Mesendoderm (in vitro differentiated cells): ENCODE data around the gene TXLNB.

Source experiments
- DNase-seq: peaks from one replicate; pipeline ENCODE4 v3.0.0; 2013
- H2AK5ac ChIP-seq: 2 replicates; pipeline ENCODE4 v1.6.1; 2013; ENCODE audit warnings: low read length, inconsistent platforms
- H2BK120ac ChIP-seq: 2 replicates; pipeline ENCODE4 v1.6.1; 2013; ENCODE audit warnings: low read depth, mild to moderate bottlenecking, low read length, moderate library complexity, mixed read lengths
- H2BK15ac ChIP-seq: replicated peaks from 2 replicates; pipeline ENCODE4 v1.6.1; 2013; ENCODE audit warnings: low read depth, mild to moderate bottlenecking, moderate library complexity
- H2BK5ac ChIP-seq: 2 replicates; pipeline ENCODE4 v1.6.1; 2013; ENCODE audit warnings: low read length, inconsistent platforms
- H3K18ac ChIP-seq: 2 replicates; pipeline ENCODE4 v1.6.1; 2013; ENCODE audit warnings: mild to moderate bottlenecking, low read length, mixed read lengths
- H3K23ac ChIP-seq: one replicate; pipeline ENCODE4 v1.6.1; 2013; ENCODE audit warnings: low read length
- H3K27ac ChIP-seq: 2 replicates; pipeline ENCODE4 v1.5.1; 2013; ENCODE audit warnings: low read depth, mild to moderate bottlenecking, inconsistent platforms, low read length, moderate library complexity
- H3K27me3 ChIP-seq: 2 replicates; pipeline ENCODE4 v1.6.1; 2013; ENCODE audit warnings: low read length, control low read depth, mild to moderate bottlenecking, inconsistent platforms; ENCODE audit not compliant: insufficient read depth, poor library complexity
- H3K36me3 ChIP-seq: 2 replicates; pipeline ENCODE4 v1.6.1; 2013; ENCODE audit warnings: low read length, inconsistent platforms; ENCODE audit not compliant: control insufficient read depth, insufficient read depth
- H3K4ac ChIP-seq: one replicate; pipeline ENCODE4 v1.6.1; 2013; ENCODE audit warnings: low read depth, mild to moderate bottlenecking, low read length, moderate library complexity
- H3K4me1 ChIP-seq: 2 replicates; pipeline ENCODE4 v1.6.1; 2013; ENCODE audit warnings: low read depth, low read length, inconsistent platforms; ENCODE audit not compliant: control insufficient read depth
- H3K4me2 ChIP-seq: 2 replicates; pipeline ENCODE4 v1.6.1; 2013; ENCODE audit warnings: low read length
- H3K4me3 ChIP-seq: 2 replicates; pipeline ENCODE4 v1.5.1; 2013; ENCODE audit warnings: mild to moderate bottlenecking, low read length
- H3K56ac ChIP-seq: one replicate; pipeline ENCODE4 v1.6.1; 2013; ENCODE audit warnings: low read length
- H3K79me1 ChIP-seq: 2 replicates; pipeline ENCODE4 v1.6.1; 2013; ENCODE audit warnings: low read length, inconsistent platforms
- H3K79me2 ChIP-seq: 2 replicates; pipeline ENCODE4 v1.6.1; 2013; ENCODE audit warnings: mild to moderate bottlenecking, low read length; ENCODE audit not compliant: control insufficient read depth, insufficient read depth
- H3K9ac ChIP-seq: 2 replicates; pipeline ENCODE4 v1.6.1; 2013; ENCODE audit warnings: low read length, inconsistent platforms
- H4K5ac ChIP-seq: one replicate; pipeline ENCODE4 v1.6.1; 2013; ENCODE audit warnings: low read length
- H4K8ac ChIP-seq: one replicate; pipeline ENCODE4 v1.6.1; 2013; ENCODE audit warnings: low read depth, mild to moderate bottlenecking, control low read depth, low read length, moderate library complexity
- WGBS: extraction: QIAGEN DNeasy Blood & Tissue Kit; methylation state at CpG from one replicate; pipeline ENCODE4 v1.1.7; 2013; ENCODE audit warnings: low lambda C conversion rate, missing lambda C conversion rate; ENCODE audit not compliant: insufficient coverage; ENCODE audit errors: extremely low coverage; 5-methylcytosine and 5-hydroxymethylcytosine counted together

Gene TXLNB

GRCh38 chr6:139335447-139336210 lies 43.8 kb upstream of the TXLNB start:
- no peaks in the 10 kb centered on the region for H3K79me1 ChIP-seq
- H3K4me1 ChIP-seq: no peaks in the 10 kb centered on the region
- no peak overlapping the region for H3K9ac ChIP-seq
- H3K4me3 ChIP-seq: no peak overlapping the region
- DNase-seq: no peak
- no peak overlapping the region for H2AK5ac ChIP-seq
- H3K23ac ChIP-seq: no peak overlapping the region
- no peak overlapping the region for H2BK120ac ChIP-seq
- H3K79me2 ChIP-seq: no peaks in the 10 kb centered on the region
- WGBS: no CpG with 5 or more reads among the region's 5 CpGs
- H3K56ac ChIP-seq: no peak overlapping the region
- no peaks in the 10 kb centered on the region for H3K36me3 ChIP-seq
- H3K4me2 ChIP-seq: no peak overlapping the region
- no peaks in the 10 kb centered on the region for H3K27me3 ChIP-seq
- H4K5ac ChIP-seq: no peak overlapping the region
- H2BK15ac ChIP-seq: no peak overlapping the region
- no peak overlapping the region for H3K27ac ChIP-seq
- no peak overlapping the region for H2BK5ac ChIP-seq
- no peak overlapping the region for H3K4ac ChIP-seq
- H3K18ac ChIP-seq: no peak overlapping the region
- no peak overlapping the region for H4K8ac ChIP-seq

- no peak overlapping the region for H3K9ac ChIP-seq
- no peaks in the 10 kb centered on the region for H3K79me2 ChIP-seq
- H3K4me1 ChIP-seq: no peaks in the 10 kb centered on the region
- no peak overlapping the region for H3K27ac ChIP-seq
- no peak overlapping the region for H2BK15ac ChIP-seq
- H3K36me3 ChIP-seq: no peaks in the 10 kb centered on the region
- no peak overlapping the region for H3K18ac ChIP-seq
- WGBS: no CpG with 5 or more reads among the region's 5 CpGs
- no peak overlapping the region for H2BK5ac ChIP-seq
- no peak overlapping the region for H3K4me2 ChIP-seq
- no peaks in the 10 kb centered on the region for H3K27me3 ChIP-seq
- no peaks in the 10 kb centered on the region for H3K79me1 ChIP-seq
- H2BK120ac ChIP-seq: no peak overlapping the region
- H3K23ac ChIP-seq: no peak overlapping the region
- H3K56ac ChIP-seq: no peak overlapping the region
- no peak overlapping the region for H2AK5ac ChIP-seq
- no peak overlapping the region for H4K5ac ChIP-seq
- DNase-seq: no peak
- no peak overlapping the region for H3K4ac ChIP-seq
- no peak overlapping the region for H4K8ac ChIP-seq
- H3K4me3 ChIP-seq: no peak overlapping the region
These were observed 43.1 kb upstream of the TXLNB start for GRCh38 chr6:139334806-139335446.

- H3K27me3 ChIP-seq: no peaks in the 10 kb centered on the region
- no peaks in the 10 kb centered on the region for H3K79me1 ChIP-seq
- H4K5ac ChIP-seq: no peak overlapping the region
- no peak overlapping the region for H2BK120ac ChIP-seq
- H3K18ac ChIP-seq: no peak overlapping the region
- no peaks in the 10 kb centered on the region for H3K4me1 ChIP-seq
- H3K23ac ChIP-seq: no peak overlapping the region
- DNase-seq: no peak
- no peak overlapping the region for H3K27ac ChIP-seq
- H2BK5ac ChIP-seq: no peak overlapping the region
- H2BK15ac ChIP-seq: no peak overlapping the region
- H3K4me2 ChIP-seq: no peak overlapping the region
- no peaks in the 10 kb centered on the region for H3K79me2 ChIP-seq
- no peak overlapping the region for H3K4me3 ChIP-seq
- H4K8ac ChIP-seq: no peak overlapping the region
- no peak overlapping the region for H3K4ac ChIP-seq
- no peak overlapping the region for H3K9ac ChIP-seq
- WGBS: no CpG with 5 or more reads among the region's 3 CpGs
- no peaks in the 10 kb centered on the region for H3K36me3 ChIP-seq
- H3K56ac ChIP-seq: no peak overlapping the region
- H2AK5ac ChIP-seq: no peak overlapping the region
These were observed 39.2 kb upstream of the TXLNB start for GRCh38 chr6:139330826-139331500.

GRCh38 chr6:139330306-139330705 lies 38.5 kb upstream of the TXLNB start:
- H3K9ac ChIP-seq: no peak overlapping the region
- no peak overlapping the region for H4K5ac ChIP-seq
- no peak overlapping the region for H3K23ac ChIP-seq
- H2AK5ac ChIP-seq: no peak overlapping the region
- no peaks in the 10 kb centered on the region for H3K36me3 ChIP-seq
- H4K8ac ChIP-seq: no peak overlapping the region
- no peak overlapping the region for H3K4me3 ChIP-seq
- no peaks in the 10 kb centered on the region for H3K27me3 ChIP-seq
- H3K4ac ChIP-seq: no peak overlapping the region
- no peak overlapping the region for H3K4me2 ChIP-seq
- no peak overlapping the region for H2BK5ac ChIP-seq
- H3K79me2 ChIP-seq: no peaks in the 10 kb centered on the region
- H3K56ac ChIP-seq: no peak overlapping the region
- no peak for DNase-seq
- no peak overlapping the region for H3K27ac ChIP-seq
- no peak overlapping the region for H2BK15ac ChIP-seq
- no peak overlapping the region for H2BK120ac ChIP-seq
- WGBS: no CpG with 5 or more reads among the region's 5 CpGs
- no peaks in the 10 kb centered on the region for H3K79me1 ChIP-seq
- no peaks in the 10 kb centered on the region for H3K4me1 ChIP-seq
- H3K18ac ChIP-seq: no peak overlapping the region

- no peak overlapping the region for H3K18ac ChIP-seq
- no peak overlapping the region for H2BK15ac ChIP-seq
- no peak overlapping the region for H4K8ac ChIP-seq
- H3K79me1 ChIP-seq: no peaks in the 10 kb centered on the region
- no peak for DNase-seq
- no peak overlapping the region for H3K4ac ChIP-seq
- no peak overlapping the region for H2BK5ac ChIP-seq
- H2AK5ac ChIP-seq: no peak overlapping the region
- no peak overlapping the region for H4K5ac ChIP-seq
- no peak overlapping the region for H3K4me3 ChIP-seq
- no peaks in the 10 kb centered on the region for H3K4me1 ChIP-seq
- H3K56ac ChIP-seq: no peak overlapping the region
- no peaks in the 10 kb centered on the region for H3K36me3 ChIP-seq
- H3K27ac ChIP-seq: no peak overlapping the region
- H3K4me2 ChIP-seq: no peak overlapping the region
- H3K79me2 ChIP-seq: no peaks in the 10 kb centered on the region
- H3K27me3 ChIP-seq: no peaks in the 10 kb centered on the region
- WGBS: no CpG with 5 or more reads among the region's 3 CpGs
- H3K23ac ChIP-seq: no peak overlapping the region
- no peak overlapping the region for H2BK120ac ChIP-seq
- no peak overlapping the region for H3K9ac ChIP-seq
These were observed 37.4 kb upstream of the TXLNB start for GRCh38 chr6:139329224-139329623.
